Activated T-cell treated with anti-CD3 and anti-CD28 coated beads, Interleukin-2, amount 50 U/mL, for 24 hours (primary cell): ENCODE measurements around the gene FIBP.
A peak's percentile ranks its signal among the peaks of the same experiment; 100 is the strongest.

ENCODE experiments used
- DNase-seq: peaks from one replicate; pipeline ENCODE4 v3.0.0-alpha.2; 2020
- H3K27ac Mint-ChIP-seq: 2 replicates; pipeline ENCODE4 v1.8.0; 2020; ENCODE audit warnings: mild to moderate bottlenecking, mixed read lengths
- H3K27me3 Mint-ChIP-seq: 2 replicates; pipeline ENCODE4 v1.8.0; 2020; ENCODE audit warnings: mixed read lengths
- H3K36me3 Mint-ChIP-seq: 2 replicates; pipeline ENCODE4 v1.8.0; 2020; ENCODE audit warnings: low read depth, mixed read lengths
- H3K4me1 Mint-ChIP-seq: 2 replicates; pipeline ENCODE4 v1.8.0; 2020; ENCODE audit warnings: low read depth, mixed read lengths
- H3K4me3 Mint-ChIP-seq: 2 replicates; pipeline ENCODE4 v1.8.0; 2020; ENCODE audit warnings: mild to moderate bottlenecking, moderate library complexity, mixed read lengths
- H3K9me3 Mint-ChIP-seq: 2 replicates; pipeline ENCODE4 v1.8.0; 2020; ENCODE audit warnings: mixed read lengths

Gene FIBP

GRCh38 chr11:65888163-65888814 lies at the start of gene FIBP:
TSS of gene FIBP (minus strand) at chr11:65888471. CDS start at chr11:65888418, 53 bp downstream.
- H3K4me3 Mint-ChIP-seq = peak within 1 kb of the TSS; percentile 100
- peaks cover 71% of the 10 kb centered on the region for H3K36me3 Mint-ChIP-seq
- H3K4me1 Mint-ChIP-seq = peaks cover 68% of the 10 kb centered on the region
- no peaks in the 10 kb centered on the region for H3K27me3 Mint-ChIP-seq
- H3K9me3 Mint-ChIP-seq = no peaks in the 10 kb centered on the region
- peak within 1 kb of the TSS; percentile 97 for H3K27ac Mint-ChIP-seq
- DNase-seq = peak; percentile 97

GRCh38 chr11:65937766-65938165 lies 49.5 kb upstream of the FIBP start:
- DNase-seq = no peak
- Mint-ChIP-seq H3K27ac (no peak overlapping the region), H3K4me3 (no peak overlapping the region), H3K27me3 (no peaks in the 10 kb centered on the region), H3K9me3 (no peaks in the 10 kb centered on the region), H3K36me3 (no peaks in the 10 kb centered on the region), H3K4me1 (peaks cover 8% of the 10 kb centered on the region)

GRCh38 chr11:65934014-65934413 lies 45.7 kb upstream of the FIBP start:
- H3K27me3 Mint-ChIP-seq = no peaks in the 10 kb centered on the region
- H3K4me1 Mint-ChIP-seq = peaks cover 18% of the 10 kb centered on the region
- no peaks in the 10 kb centered on the region for H3K9me3 Mint-ChIP-seq
- DNase-seq = no peak
- H3K27ac Mint-ChIP-seq = no peak overlapping the region
- H3K36me3 Mint-ChIP-seq = no peaks in the 10 kb centered on the region
- H3K4me3 Mint-ChIP-seq = no peak overlapping the region

- Mint-ChIP-seq H3K27ac (no peak overlapping the region), H3K27me3 (no peaks in the 10 kb centered on the region), H3K4me1 (peaks cover 33% of the 10 kb centered on the region), H3K9me3 (no peaks in the 10 kb centered on the region), H3K36me3 (no peaks in the 10 kb centered on the region), H3K4me3 (no peak overlapping the region)
- no peak for DNase-seq
Observed at GRCh38 chr11:65932558-65932919, 44.3 kb upstream of the FIBP start.

- H3K27ac Mint-ChIP-seq = peak overlapping the region; percentile 63
- H3K36me3 Mint-ChIP-seq = no peaks in the 10 kb centered on the region
- H3K4me1 Mint-ChIP-seq = peaks cover 38% of the 10 kb centered on the region
- no peaks in the 10 kb centered on the region for H3K27me3 Mint-ChIP-seq
- H3K4me3 Mint-ChIP-seq = no peak overlapping the region
- DNase-seq = no peak
- no peaks in the 10 kb centered on the region for H3K9me3 Mint-ChIP-seq
Observed at GRCh38 chr11:65931773-65932557, 43.7 kb upstream of the FIBP start.

- Mint-ChIP-seq H3K4me1 (peaks cover 40% of the 10 kb centered on the region), H3K36me3 (peaks cover 3% of the 10 kb centered on the region), H3K27ac (peak overlapping the region; percentile 94), H3K9me3 (no peaks in the 10 kb centered on the region), H3K4me3 (peak overlapping the region; percentile 72), H3K27me3 (no peaks in the 10 kb centered on the region)
- no peak for DNase-seq
Observed at GRCh38 chr11:65928667-65929066, 40.4 kb upstream of the FIBP start.

- DNase-seq = peak; percentile 74
- peak overlapping the region; percentile 72 for H3K4me3 Mint-ChIP-seq
- H3K9me3 Mint-ChIP-seq = no peaks in the 10 kb centered on the region
Observed at GRCh38 chr11:65927904-65928397, 39.7 kb upstream of the FIBP start.

GRCh38 chr11:65925397-65925796 lies 37.1 kb upstream of the FIBP start:
- DNase-seq = no peak
- H3K4me3 Mint-ChIP-seq = no peak overlapping the region
- no peaks in the 10 kb centered on the region for H3K27me3 Mint-ChIP-seq
- no peaks in the 10 kb centered on the region for H3K9me3 Mint-ChIP-seq
- H3K27ac Mint-ChIP-seq = peak overlapping the region; percentile 70
- H3K36me3 Mint-ChIP-seq = peaks cover 28% of the 10 kb centered on the region
- peaks cover 38% of the 10 kb centered on the region for H3K4me1 Mint-ChIP-seq

More at GRCh38 chr11:65927904-65928397, 39.7 kb upstream of the FIBP start:
- Mint-ChIP-seq H3K4me1 (peaks cover 42% of the 10 kb centered on the region), H3K27me3 (no peaks in the 10 kb centered on the region), H3K36me3 (peaks cover 9% of the 10 kb centered on the region), H3K27ac (peak overlapping the region; percentile 94)

- H3K4me1 Mint-ChIP-seq = peaks cover 33% of the 10 kb centered on the region
- H3K9me3 Mint-ChIP-seq = no peaks in the 10 kb centered on the region
- no peaks in the 10 kb centered on the region for H3K27me3 Mint-ChIP-seq
- DNase-seq = no peak
- H3K4me3 Mint-ChIP-seq = no peak overlapping the region
- peak overlapping the region; percentile 35 for H3K27ac Mint-ChIP-seq
- H3K36me3 Mint-ChIP-seq = peaks cover 43% of the 10 kb centered on the region
Observed at GRCh38 chr11:65922565-65922964, 34.3 kb upstream of the FIBP start.

GRCh38 chr11:65921876-65922275 lies 33.6 kb upstream of the FIBP start:
- H3K36me3 Mint-ChIP-seq = peaks cover 44% of the 10 kb centered on the region

GRCh38 chr11:65921033-65921555 lies 32.8 kb upstream of the FIBP start:
- no peaks in the 10 kb centered on the region for H3K27me3 Mint-ChIP-seq
- H3K4me3 Mint-ChIP-seq = peak overlapping the region; percentile 93
- peaks cover 41% of the 10 kb centered on the region for H3K4me1 Mint-ChIP-seq
- H3K27ac Mint-ChIP-seq = peak overlapping the region; percentile 93
- no peak for DNase-seq
- H3K9me3 Mint-ChIP-seq = no peaks in the 10 kb centered on the region
- peaks cover 45% of the 10 kb centered on the region for H3K36me3 Mint-ChIP-seq

More at GRCh38 chr11:65921876-65922275, 33.6 kb upstream of the FIBP start:
- no peak for DNase-seq
- H3K4me3 Mint-ChIP-seq = peak overlapping the region; percentile 10
- H3K4me1 Mint-ChIP-seq = peaks cover 33% of the 10 kb centered on the region
- H3K27me3 Mint-ChIP-seq = no peaks in the 10 kb centered on the region
- peak overlapping the region; percentile 44 for H3K27ac Mint-ChIP-seq
- no peaks in the 10 kb centered on the region for H3K9me3 Mint-ChIP-seq

- Mint-ChIP-seq H3K4me3 (peak overlapping the region; percentile 93), H3K27me3 (no peaks in the 10 kb centered on the region), H3K9me3 (no peaks in the 10 kb centered on the region), H3K27ac (peak overlapping the region; percentile 93), H3K4me1 (peaks cover 47% of the 10 kb centered on the region), H3K36me3 (peaks cover 45% of the 10 kb centered on the region)
- no peak for DNase-seq
Observed at GRCh38 chr11:65920372-65920802, 32.1 kb upstream of the FIBP start.

- Mint-ChIP-seq H3K27ac (peak overlapping the region; percentile 93), H3K27me3 (no peaks in the 10 kb centered on the region), H3K36me3 (peaks cover 45% of the 10 kb centered on the region), H3K4me3 (peak overlapping the region; percentile 93), H3K4me1 (peaks cover 53% of the 10 kb centered on the region), H3K9me3 (no peaks in the 10 kb centered on the region)
- DNase-seq = no peak
Observed at GRCh38 chr11:65919573-65920371, 31.5 kb upstream of the FIBP start.

GRCh38 chr11:65919141-65919572 lies 30.9 kb upstream of the FIBP start, which contains the start of gene DRAP1:
TSS of gene DRAP1 (plus strand) at chr11:65919426. CDS start at chr11:65919502, 76 bp downstream.
- no peaks in the 10 kb centered on the region for H3K9me3 Mint-ChIP-seq
- peak; percentile 99 for DNase-seq
- H3K27me3 Mint-ChIP-seq = no peaks in the 10 kb centered on the region
- peak within 1 kb of the TSS; percentile 93 for H3K4me3 Mint-ChIP-seq
- peaks cover 56% of the 10 kb centered on the region for H3K4me1 Mint-ChIP-seq
- H3K36me3 Mint-ChIP-seq = peaks cover 42% of the 10 kb centered on the region
- peak within 1 kb of the TSS; percentile 93 for H3K27ac Mint-ChIP-seq
